ENCODE results near the gene AFF4. TPM values are rescaled to one million over a fixed set of nuclear protein-coding genes. Genes with fewer than 3 reads are reported as not detected.
"Not testable (repeated sequence)": the region's sequence is repeated elsewhere in the genome, so short reads cannot be mapped to it uniquely, and the experiment has no call there.

The AFF4 gene
- total RNA-seq, 2 donors from 2014 or later: 69.2 to 74.6 TPM

- DNase-seq (no peak), ATAC-seq (no peak)
- Mint-ChIP-seq H3K4me3 (no peak overlapping the region), H3K4me1 (no peaks in the 10 kb centered on the region), H3K27me3 (no peaks in the 10 kb centered on the region), H3K27ac (no peak overlapping the region), H3K36me3 (ENCODE audit: low read depth) (no peaks in the 10 kb centered on the region)
- H3K9me3 ChIP-seq (ENCODE audit: control insufficient read depth, low read length, poor library complexity, severe bottlenecking): no peaks in the 10 kb centered on the region
Observed at GRCh38 chr5:132976852-132977251, 13.4 kb upstream of the AFF4 start.

- not testable (repeated sequence) for H3K27ac Mint-ChIP-seq; ATAC-seq; H3K36me3 Mint-ChIP-seq (ENCODE audit: low read depth); H3K4me3 Mint-ChIP-seq; H3K4me1 Mint-ChIP-seq; H3K9me3 ChIP-seq (ENCODE audit: control insufficient read depth, low read length, poor library complexity, severe bottlenecking); H3K27me3 Mint-ChIP-seq; DNase-seq
Observed at GRCh38 chr5:132972436-132972828, 9.0 kb upstream of the AFF4 start.

- Mint-ChIP-seq H3K27me3 (no peaks in the 10 kb centered on the region), H3K36me3 (ENCODE audit: low read depth) (no peaks in the 10 kb centered on the region), H3K27ac (no peak overlapping the region), H3K4me3 (no peak overlapping the region), H3K4me1 (no peaks in the 10 kb centered on the region)
- no peak for DNase-seq
- H3K9me3 ChIP-seq (ENCODE audit: control insufficient read depth, low read length, poor library complexity, severe bottlenecking): no peaks in the 10 kb centered on the region
- ATAC-seq: no peak
Observed at GRCh38 chr5:132971483-132972435, 8.3 kb upstream of the AFF4 start.

- H3K27ac Mint-ChIP-seq: no peak overlapping the region
- peaks cover 14% of the 10 kb centered on the region for H3K4me1 Mint-ChIP-seq
- no peaks in the 10 kb centered on the region for H3K27me3 Mint-ChIP-seq
- H3K36me3 Mint-ChIP-seq (ENCODE audit: low read depth): no peaks in the 10 kb centered on the region
- no peaks in the 10 kb centered on the region for H3K9me3 ChIP-seq (ENCODE audit: control insufficient read depth, low read length, poor library complexity, severe bottlenecking)
- no peak for ATAC-seq
- no peak overlapping the region for H3K4me3 Mint-ChIP-seq
- no peak for DNase-seq
Observed at GRCh38 chr5:132965120-132965519, 1.7 kb upstream of the AFF4 start.

- Mint-ChIP-seq H3K4me1 (peaks cover 22% of the 10 kb centered on the region), H3K27me3 (no peaks in the 10 kb centered on the region), H3K4me3 (peak overlapping the region; percentile 91), H3K36me3 (ENCODE audit: low read depth) (no peaks in the 10 kb centered on the region), H3K27ac (peak overlapping the region; percentile 92)
- ATAC-seq: no peak
- H3K9me3 ChIP-seq (ENCODE audit: control insufficient read depth, low read length, poor library complexity, severe bottlenecking): no peaks in the 10 kb centered on the region
- no peak for DNase-seq
Observed at GRCh38 chr5:132962429-132963021, 909 bp downstream of the AFF4 start.

- ATAC-seq: no peak
- no peak for DNase-seq
Observed at GRCh38 chr5:132961887-132962286, 1.5 kb downstream of the AFF4 start.

GRCh38 chr5:132961123-132961815, 2.2 kb downstream of the AFF4 start:
- Mint-ChIP-seq H3K4me1 (peaks cover 22% of the 10 kb centered on the region), H3K27ac (peak overlapping the region; percentile 92)

More at GRCh38 chr5:132961887-132962286, 1.5 kb downstream of the AFF4 start:
- no peaks in the 10 kb centered on the region for H3K36me3 Mint-ChIP-seq (ENCODE audit: low read depth)
- peak overlapping the region; percentile 92 for H3K27ac Mint-ChIP-seq
- no peaks in the 10 kb centered on the region for H3K9me3 ChIP-seq (ENCODE audit: control insufficient read depth, low read length, poor library complexity, severe bottlenecking)
- H3K27me3 Mint-ChIP-seq: no peaks in the 10 kb centered on the region
- peaks cover 22% of the 10 kb centered on the region for H3K4me1 Mint-ChIP-seq
- peak overlapping the region; percentile 91 for H3K4me3 Mint-ChIP-seq

GRCh38 chr5:132956166-132956799, 7.2 kb downstream of the AFF4 start:
- not testable (repeated sequence) for H3K9me3 ChIP-seq (ENCODE audit: control insufficient read depth, low read length, poor library complexity, severe bottlenecking); H3K27ac Mint-ChIP-seq; H3K36me3 Mint-ChIP-seq (ENCODE audit: low read depth); ATAC-seq; DNase-seq; H3K27me3 Mint-ChIP-seq
- Mint-ChIP-seq H3K4me3 (peak overlapping the region; percentile 36), H3K4me1 (peaks cover 41% of the 10 kb centered on the region)

More at GRCh38 chr5:132961123-132961815, 2.2 kb downstream of the AFF4 start:
- DNase-seq; H3K27me3 Mint-ChIP-seq; ATAC-seq; H3K36me3 Mint-ChIP-seq (ENCODE audit: low read depth); H3K9me3 ChIP-seq (ENCODE audit: control insufficient read depth, low read length, poor library complexity, severe bottlenecking): not testable (repeated sequence)
- H3K4me3 Mint-ChIP-seq: peak overlapping the region; percentile 45

- Mint-ChIP-seq H3K4me1 (peaks cover 39% of the 10 kb centered on the region), H3K27me3 (no peaks in the 10 kb centered on the region), H3K4me3 (no peak overlapping the region), H3K36me3 (ENCODE audit: low read depth) (peaks cover 8% of the 10 kb centered on the region), H3K27ac (peak overlapping the region; percentile 39)
- ATAC-seq (no peak), DNase-seq (no peak)
- H3K9me3 ChIP-seq (ENCODE audit: control insufficient read depth, low read length, poor library complexity, severe bottlenecking): no peaks in the 10 kb centered on the region
Observed at GRCh38 chr5:132953710-132954109, 9.7 kb downstream of the AFF4 start.

- H3K9me3 ChIP-seq (ENCODE audit: control insufficient read depth, low read length, poor library complexity, severe bottlenecking): no peaks in the 10 kb centered on the region
- Mint-ChIP-seq H3K4me3 (peak overlapping the region; percentile 31), H3K4me1 (peaks cover 37% of the 10 kb centered on the region), H3K27me3 (no peaks in the 10 kb centered on the region), H3K27ac (peak overlapping the region; percentile 74), H3K36me3 (ENCODE audit: low read depth) (peaks cover 8% of the 10 kb centered on the region)
- no peak for DNase-seq
- no peak for ATAC-seq
Observed at GRCh38 chr5:132952829-132953228, 10.6 kb downstream of the AFF4 start.

GRCh38 chr5:132951897-132952296, 11.5 kb downstream of the AFF4 start:
- H3K4me1 Mint-ChIP-seq: peaks cover 40% of the 10 kb centered on the region
- DNase-seq: no peak
- H3K4me3 Mint-ChIP-seq: no peak overlapping the region
- peak overlapping the region; percentile 74 for H3K27ac Mint-ChIP-seq
- no peaks in the 10 kb centered on the region for H3K9me3 ChIP-seq (ENCODE audit: control insufficient read depth, low read length, poor library complexity, severe bottlenecking)
- no peak for ATAC-seq
- H3K36me3 Mint-ChIP-seq (ENCODE audit: low read depth): peaks cover 8% of the 10 kb centered on the region
- no peaks in the 10 kb centered on the region for H3K27me3 Mint-ChIP-seq

- Mint-ChIP-seq H3K27me3 (no peaks in the 10 kb centered on the region), H3K4me1 (peaks cover 39% of the 10 kb centered on the region), H3K27ac (no peak overlapping the region), H3K36me3 (ENCODE audit: low read depth) (peaks cover 8% of the 10 kb centered on the region), H3K4me3 (no peak overlapping the region)
- DNase-seq: no peak
- H3K9me3 ChIP-seq (ENCODE audit: control insufficient read depth, low read length, poor library complexity, severe bottlenecking): no peaks in the 10 kb centered on the region
- ATAC-seq: no peak
Observed at GRCh38 chr5:132949136-132949535, 14.3 kb downstream of the AFF4 start.

- peaks cover 4% of the 10 kb centered on the region for H3K36me3 Mint-ChIP-seq (ENCODE audit: low read depth)
- DNase-seq (no peak), ATAC-seq (no peak)
- no peaks in the 10 kb centered on the region for H3K27me3 Mint-ChIP-seq
- H3K4me3 Mint-ChIP-seq: no peak overlapping the region
- no peaks in the 10 kb centered on the region for H3K9me3 ChIP-seq (ENCODE audit: control insufficient read depth, low read length, poor library complexity, severe bottlenecking)
- H3K27ac Mint-ChIP-seq: no peak overlapping the region
- peaks cover 27% of the 10 kb centered on the region for H3K4me1 Mint-ChIP-seq
Observed at GRCh38 chr5:132947671-132948070, 15.8 kb downstream of the AFF4 start.

Measured in T-helper 17 cell (primary cell).